Keratinocyte (primary cell): ENCODE results near the gene KCNJ3.

Experiments
- EZH2 ChIP-seq: IDR thresholded peaks from one replicate; pipeline ENCODE4 v1.6.1; 2012; ENCODE audit warnings: inconsistent platforms, mild to moderate bottlenecking, low read length, moderate library complexity
- TF ChIP-seq, protein P1 (sequence below), 3 experiments: IDR thresholded peaks in 1 of 3; conservative IDR thresholded peaks in 1 of 3; optimal IDR thresholded peaks in 1 of 3; 2 replicates in 2 of 3; 3 replicates in 1 of 3; pipeline versions ENCODE3 to v1.5.1; 2011; ENCODE audit warnings: low read length in 3 of 3, mild to moderate bottlenecking in 3 of 3, moderate library complexity in 2 of 3, control low read depth in 1 of 3, inconsistent platforms in 1 of 3; ENCODE audit not compliant: insufficient read depth in 2 of 3; ENCODE audit errors: extremely low read depth in 1 of 3

DNA sequence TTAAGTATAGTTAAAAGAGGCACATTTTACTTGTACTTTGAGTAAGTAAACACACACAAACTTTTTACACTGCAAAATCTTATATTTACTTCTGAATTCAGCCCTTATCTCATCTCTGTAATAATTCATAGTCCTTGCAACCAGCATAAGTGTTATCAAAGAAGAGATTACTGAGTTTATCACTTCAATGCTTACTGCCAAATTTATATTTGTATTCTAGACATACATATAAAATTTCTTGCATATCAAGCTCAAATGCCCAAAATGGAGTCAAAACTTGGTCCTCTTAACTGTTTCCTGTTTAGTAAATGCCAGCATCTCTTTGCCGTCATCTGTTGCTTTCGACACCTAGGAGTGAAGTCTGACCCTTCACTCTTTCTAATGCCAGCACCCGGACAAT, 21.1 kb upstream of the KCNJ3 start:
- TF ChIP-seq, protein P1, sequence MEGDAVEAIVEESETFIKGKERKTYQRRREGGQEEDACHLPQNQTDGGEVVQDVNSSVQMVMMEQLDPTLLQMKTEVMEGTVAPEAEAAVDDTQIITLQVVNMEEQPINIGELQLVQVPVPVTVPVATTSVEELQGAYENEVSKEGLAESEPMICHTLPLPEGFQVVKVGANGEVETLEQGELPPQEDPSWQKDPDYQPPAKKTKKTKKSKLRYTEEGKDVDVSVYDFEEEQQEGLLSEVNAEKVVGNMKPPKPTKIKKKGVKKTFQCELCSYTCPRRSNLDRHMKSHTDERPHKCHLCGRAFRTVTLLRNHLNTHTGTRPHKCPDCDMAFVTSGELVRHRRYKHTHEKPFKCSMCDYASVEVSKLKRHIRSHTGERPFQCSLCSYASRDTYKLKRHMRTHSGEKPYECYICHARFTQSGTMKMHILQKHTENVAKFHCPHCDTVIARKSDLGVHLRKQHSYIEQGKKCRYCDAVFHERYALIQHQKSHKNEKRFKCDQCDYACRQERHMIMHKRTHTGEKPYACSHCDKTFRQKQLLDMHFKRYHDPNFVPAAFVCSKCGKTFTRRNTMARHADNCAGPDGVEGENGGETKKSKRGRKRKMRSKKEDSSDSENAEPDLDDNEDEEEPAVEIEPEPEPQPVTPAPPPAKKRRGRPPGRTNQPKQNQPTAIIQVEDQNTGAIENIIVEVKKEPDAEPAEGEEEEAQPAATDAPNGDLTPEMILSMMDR (optimal IDR thresholded peaks at IDR 0.05 in 1 of 3, IDR thresholded peaks at IDR 0.05 in 1 of 3, conservative IDR thresholded peaks at IDR 0.05 in 1 of 3; ENCODE audit: extremely low read depth in 1 of 3, insufficient read depth in 2 of 3, low read length in 3 of 3), result no peak
- no peak for TF ChIP-seq EZH2
